ENCODE data around the gene DOK6. TPM values are rescaled to one million over a fixed set of nuclear protein-coding genes. Genes with fewer than 3 reads are reported as not detected.
A peak's percentile ranks its signal among the peaks of the same experiment; 100 is the strongest.

The DOK6 gene
- total and polyA plus RNA-seq, 12 donors, result 0.37 to 12.5 (median 4.6) TPM

DNA sequence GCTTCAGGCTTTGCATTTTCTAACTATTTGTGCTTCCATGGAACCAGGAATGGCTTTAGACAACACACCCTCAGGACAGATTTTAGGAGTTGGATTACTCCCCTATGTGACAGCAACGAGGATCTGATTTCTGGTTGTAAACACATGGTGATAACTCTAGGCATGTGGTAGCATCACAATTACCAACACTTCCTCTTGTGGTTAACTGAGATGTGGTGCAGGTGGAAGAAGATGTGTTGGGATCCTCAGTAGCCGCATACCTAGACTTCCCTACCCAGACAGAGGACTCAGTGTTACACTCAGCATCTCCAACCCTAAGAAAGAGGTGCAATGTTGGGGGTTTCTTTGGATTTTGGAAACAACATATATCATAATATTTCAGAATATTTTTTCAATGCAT lies 234.8 kb downstream of the DOK6 start:
- 85 to 95% methylated on average over 2 of the region's 2 CpGs for WGBS, 2 donors
- Histone ChIP-seq H3K27ac (no peak overlapping the region), H3K4me1 (no peaks in the 10 kb centered on the region), H3K27me3 (no peaks in the 10 kb centered on the region), H3K9me3 (no peaks in the 10 kb centered on the region), H3K4me3 (no peak overlapping the region), H3K36me3 (no peaks in the 10 kb centered on the region)
- DNase-seq (no peak), ATAC-seq (no peak)
- intact Hi-C loops (cut with DNase I), result loop anchor here in 6 of 10 donors (5.0 to 10.0 kb wide), 4 partner anchors 437 to 452 kb away; no protein-coding TSS in a partner anchor
- TF ChIP-seq, protein P1, sequence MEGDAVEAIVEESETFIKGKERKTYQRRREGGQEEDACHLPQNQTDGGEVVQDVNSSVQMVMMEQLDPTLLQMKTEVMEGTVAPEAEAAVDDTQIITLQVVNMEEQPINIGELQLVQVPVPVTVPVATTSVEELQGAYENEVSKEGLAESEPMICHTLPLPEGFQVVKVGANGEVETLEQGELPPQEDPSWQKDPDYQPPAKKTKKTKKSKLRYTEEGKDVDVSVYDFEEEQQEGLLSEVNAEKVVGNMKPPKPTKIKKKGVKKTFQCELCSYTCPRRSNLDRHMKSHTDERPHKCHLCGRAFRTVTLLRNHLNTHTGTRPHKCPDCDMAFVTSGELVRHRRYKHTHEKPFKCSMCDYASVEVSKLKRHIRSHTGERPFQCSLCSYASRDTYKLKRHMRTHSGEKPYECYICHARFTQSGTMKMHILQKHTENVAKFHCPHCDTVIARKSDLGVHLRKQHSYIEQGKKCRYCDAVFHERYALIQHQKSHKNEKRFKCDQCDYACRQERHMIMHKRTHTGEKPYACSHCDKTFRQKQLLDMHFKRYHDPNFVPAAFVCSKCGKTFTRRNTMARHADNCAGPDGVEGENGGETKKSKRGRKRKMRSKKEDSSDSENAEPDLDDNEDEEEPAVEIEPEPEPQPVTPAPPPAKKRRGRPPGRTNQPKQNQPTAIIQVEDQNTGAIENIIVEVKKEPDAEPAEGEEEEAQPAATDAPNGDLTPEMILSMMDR (IDR thresholded peaks at IDR 0.05), result no peak

DNA sequence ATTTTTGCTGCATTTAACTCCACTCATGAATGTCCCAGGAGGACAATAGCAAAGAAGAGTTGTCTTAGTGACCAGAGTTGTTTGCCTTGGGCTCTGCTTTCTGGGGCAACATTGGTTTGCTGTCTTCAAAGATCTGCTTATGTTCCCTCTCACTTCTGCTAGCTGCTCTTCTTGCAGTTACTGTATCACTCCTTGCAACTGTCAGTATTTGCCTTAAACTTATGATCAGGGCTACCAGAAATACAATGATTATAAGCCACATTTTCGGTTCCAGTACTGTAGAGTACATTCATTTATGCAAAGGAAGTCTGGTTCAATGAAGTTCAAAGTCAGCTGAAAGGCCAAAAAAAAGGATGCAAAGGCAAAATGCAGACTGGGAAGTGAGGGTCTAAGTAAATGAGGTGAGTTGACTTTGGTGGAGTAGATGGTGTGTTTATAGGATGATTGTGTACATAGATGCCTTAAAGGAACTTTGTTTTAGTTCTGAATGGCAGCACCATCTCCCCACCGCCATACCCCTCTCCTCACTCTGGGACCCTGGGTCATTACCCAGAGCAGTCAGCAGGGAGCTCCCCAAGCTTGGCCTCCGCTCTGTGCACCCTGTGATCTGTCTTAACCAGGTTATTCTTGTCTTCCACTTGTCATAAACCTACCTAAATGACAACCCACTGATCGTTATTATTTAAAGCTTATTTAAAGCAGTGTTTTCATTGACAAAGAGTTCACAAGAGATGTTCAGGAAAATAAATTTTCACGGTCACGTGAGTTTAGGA lies 236.0 kb downstream of the DOK6 start:
- H3K36me3 ChIP-seq, result no peaks in the 10 kb centered on the region
- no peaks in the 10 kb centered on the region for H3K4me1 ChIP-seq
- DNase-seq (peak in 1 of 2 donors; percentile 16), ATAC-seq (peak in 6 of 8 donors; percentile 29 to 75 (median 68))
- no peak overlapping the region for H3K4me3 ChIP-seq
- no peak overlapping the region for H3K27ac ChIP-seq
- H3K27me3 ChIP-seq, result no peaks in the 10 kb centered on the region
- H3K9me3 ChIP-seq, result no peaks in the 10 kb centered on the region
- intact Hi-C loops (cut with DNase I), result loop anchor here in 6 of 10 donors (5.0 to 10.0 kb wide), 4 partner anchors 436 to 451 kb away; no protein-coding TSS in a partner anchor
- WGBS, 2 donors, result 82 to 84% methylated on average over 6 of the region's 6 CpGs
- TF ChIP-seq, protein P1 (IDR thresholded peaks at IDR 0.05), result peak in 8 of 9 donors; percentile 10 to 57 (median 40)

- H3K27ac ChIP-seq, result no peak overlapping the region
- H3K9me3 ChIP-seq, result no peaks in the 10 kb centered on the region
- no peaks in the 10 kb centered on the region for H3K36me3 ChIP-seq
- H3K27me3 ChIP-seq, result no peaks in the 10 kb centered on the region
- ATAC-seq (no peak), DNase-seq (no peak)
- no peak overlapping the region for H3K4me3 ChIP-seq
- WGBS, 2 donors, result 58 to 100% methylated on average over 1 of the region's 1 CpG
- intact Hi-C loops (cut with DNase I), result loop anchor here in 6 of 10 donors (5.0 to 10.0 kb wide), 4 partner anchors 434 to 449 kb away; no protein-coding TSS in a partner anchor
- TF ChIP-seq, protein P1 (IDR thresholded peaks at IDR 0.05), result no peak
- no peaks in the 10 kb centered on the region for H3K4me1 ChIP-seq
Measured at GRCh38 chr18:69638056-69638455, 237.4 kb downstream of the DOK6 start.

DNA sequence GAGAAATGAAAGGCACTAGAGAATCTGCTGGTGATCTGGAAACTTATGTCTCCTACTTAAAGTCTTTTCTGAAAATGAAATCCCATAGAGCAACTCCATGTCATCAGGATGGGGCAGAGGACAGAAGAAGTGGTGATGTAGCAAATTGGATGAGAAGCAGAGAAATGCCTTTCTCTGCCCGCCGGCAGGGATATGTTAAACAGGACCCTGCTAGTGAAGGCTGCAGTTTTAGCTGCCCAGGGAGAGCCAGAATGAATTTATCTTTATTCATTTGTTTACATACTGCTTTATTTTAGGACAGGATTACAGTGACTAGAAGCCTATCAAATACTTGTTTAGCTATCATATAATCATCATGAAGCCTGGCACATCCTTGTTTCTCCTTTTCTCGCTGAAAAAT lies 247.0 kb downstream of the DOK6 start:
- no peak overlapping the region for H3K4me3 ChIP-seq
- no peak overlapping the region for H3K27ac ChIP-seq
- TF ChIP-seq, protein P1 (IDR thresholded peaks at IDR 0.05), result no peak
- ATAC-seq (no peak), DNase-seq (no peak)
- WGBS, 2 donors, result 83 to 90% methylated on average over 3 of the region's 3 CpGs
- intact Hi-C loops (cut with DNase I), result loop anchor here in 1 of 10 donors (10.0 kb wide), 1 partner anchor 63 kb away; no protein-coding TSS in a partner anchor
- no peaks in the 10 kb centered on the region for H3K27me3 ChIP-seq
- H3K9me3 ChIP-seq, result peaks cover 0 to 5% (median 0%) of the 10 kb centered on the region in 11 donors
- no peaks in the 10 kb centered on the region for H3K4me1 ChIP-seq
- H3K36me3 ChIP-seq, result no peaks in the 10 kb centered on the region
